BE2C (cell line): ENCODE data around the gene IRAK2.
A peak's percentile ranks its signal among the peaks of the same experiment; 100 is the strongest.
"Not testable (repeated sequence)": the region's sequence is repeated elsewhere in the genome, so short reads cannot be mapped to it uniquely, and the experiment has no call there.

Experiments
- DNase-seq: peaks from one replicate; pipeline ENCODE4 v3.0.0-alpha.2; 2020
- H3K27me3 ChIP-seq: fragments of 250-450 bp; sonication (Bioruptor Pico); 2 replicates; pipeline ENCODE4 v1.5.1; 2020; ENCODE audit warnings: mild to moderate bottlenecking
- H3K36me3 ChIP-seq: fragments of 250-450 bp; sonication (Bioruptor Pico); 2 replicates; pipeline ENCODE4 v1.5.1; 2020; ENCODE audit warnings: mild to moderate bottlenecking
- H3K4me1 ChIP-seq: fragments of 250-450 bp; sonication (Bioruptor Pico); 2 replicates; pipeline ENCODE4 v1.5.1; 2020
- H3K4me3 ChIP-seq: 2 replicates; pipeline ENCODE4 v1.5.1; 2011; ENCODE audit warnings: low read depth, low read length
- H3K9me3 ChIP-seq: fragments of 250-450 bp; sonication (Bioruptor Pico); 2 replicates; pipeline ENCODE4 v1.5.1; 2020
- CTCF ChIP-seq: IDR thresholded peaks from 2 replicates; pipeline ENCODE4 v1.5.1; 2012; ENCODE audit warnings: mild to moderate bottlenecking, low read depth, low read length

Gene IRAK2

GRCh38 chr3:10166213-10166604 is 1.5 kb downstream of the IRAK2 start:
- no peak for TF ChIP-seq CTCF
- H3K4me3 ChIP-seq: no peak overlapping the region
- DNase-seq: no peak

GRCh38 chr3:10169000-10169496 is 4.3 kb downstream of the IRAK2 start:
- Histone ChIP-seq H3K36me3 (no peaks in the 10 kb centered on the region), H3K9me3 (no peaks in the 10 kb centered on the region), H3K4me3 (no peak overlapping the region), H3K4me1 (no peaks in the 10 kb centered on the region), H3K27me3 (no peaks in the 10 kb centered on the region)
- TF ChIP-seq CTCF: peak; percentile 31
- DNase-seq: peak; percentile 9

More at GRCh38 chr3:10166213-10166604, 1.5 kb downstream of the IRAK2 start:
- no peaks in the 10 kb centered on the region for H3K4me1 ChIP-seq
- H3K27me3 ChIP-seq: no peaks in the 10 kb centered on the region
- no peaks in the 10 kb centered on the region for H3K9me3 ChIP-seq
- no peaks in the 10 kb centered on the region for H3K36me3 ChIP-seq

- no peak for DNase-seq
- Histone ChIP-seq H3K36me3 (no peaks in the 10 kb centered on the region), H3K4me1 (no peaks in the 10 kb centered on the region), H3K9me3 (no peaks in the 10 kb centered on the region), H3K4me3 (no peak overlapping the region), H3K27me3 (no peaks in the 10 kb centered on the region)
- no peak for TF ChIP-seq CTCF
These were observed 6.3 kb downstream of the IRAK2 start for GRCh38 chr3:10170915-10171478.

GRCh38 chr3:10173095-10173925 is 8.6 kb downstream of the IRAK2 start:
- no peak for DNase-seq
- no peaks in the 10 kb centered on the region for H3K27me3 ChIP-seq
- no peak for TF ChIP-seq CTCF
- H3K4me1 ChIP-seq: no peaks in the 10 kb centered on the region
- no peaks in the 10 kb centered on the region for H3K9me3 ChIP-seq
- no peaks in the 10 kb centered on the region for H3K36me3 ChIP-seq
- no peak overlapping the region for H3K4me3 ChIP-seq

GRCh38 chr3:10173926-10174435 is 9.3 kb downstream of the IRAK2 start:
- TF ChIP-seq CTCF: no peak
- Histone ChIP-seq H3K4me1 (no peaks in the 10 kb centered on the region), H3K9me3 (no peaks in the 10 kb centered on the region), H3K27me3 (no peaks in the 10 kb centered on the region), H3K4me3 (no peak overlapping the region), H3K36me3 (no peaks in the 10 kb centered on the region)
- no peak for DNase-seq

GRCh38 chr3:10175334-10175733 is 10.6 kb downstream of the IRAK2 start:
- H3K4me3 ChIP-seq: not testable (repeated sequence)

GRCh38 chr3:10176150-10176549 is 11.4 kb downstream of the IRAK2 start:
- not testable (repeated sequence) for H3K27me3 ChIP-seq, H3K4me1 ChIP-seq, H3K9me3 ChIP-seq, H3K4me3 ChIP-seq, DNase-seq, H3K36me3 ChIP-seq

More at GRCh38 chr3:10175334-10175733, 10.6 kb downstream of the IRAK2 start:
- H3K9me3 ChIP-seq, H3K36me3 ChIP-seq, DNase-seq, H3K27me3 ChIP-seq, H3K4me1 ChIP-seq: not testable (repeated sequence)
